BLaER1 (cell line): ENCODE results near the gene SYT8.
A peak's percentile ranks its signal among the peaks of the same experiment; 100 is the strongest.
"Not testable (repeated sequence)": the region's sequence is repeated elsewhere in the genome, so short reads cannot be mapped to it uniquely, and the experiment has no call there.

ENCODE experiments used
- H3K27ac ChIP-seq: shearing (Covaris generic); formaldehyde crosslinking; 2 replicates; pipeline ENCODE4 v1.8.1; 2022
- H3K27me3 ChIP-seq: shearing (Covaris generic); formaldehyde crosslinking; 2 replicates; pipeline ENCODE4 v1.8.1; 2022
- H3K36me3 ChIP-seq: shearing (Covaris generic); formaldehyde crosslinking; 2 replicates; pipeline ENCODE4 v1.8.1; 2022
- H3K4me1 ChIP-seq: shearing (Covaris generic); formaldehyde crosslinking; 2 replicates; pipeline ENCODE4 v1.8.1; 2022
- H3K4me2 ChIP-seq: shearing (Covaris generic); formaldehyde crosslinking; 2 replicates; pipeline ENCODE4 v1.8.1; 2022
- H3K4me3 ChIP-seq: shearing (Covaris generic); formaldehyde crosslinking; 2 replicates; pipeline ENCODE4 v1.8.1; 2022
- H3K9ac ChIP-seq: shearing (Covaris generic); formaldehyde crosslinking; 2 replicates; pipeline ENCODE4 v1.8.1; 2022
- H3K9me3 ChIP-seq: shearing (Covaris generic); formaldehyde crosslinking; 2 replicates; pipeline ENCODE4 v1.8.1; 2022
- H4K20me1 ChIP-seq: shearing (Covaris generic); formaldehyde crosslinking; 2 replicates; pipeline ENCODE4 v1.8.1; 2022
- Cebpa-rat ChIP-seq: shearing (Covaris generic); IDR thresholded peaks from 2 replicates; pipeline ENCODE4 v1.8.1; 2022

Gene SYT8

GRCh38 chr11:1883346-1884302 lies 48.8 kb downstream of the SYT8 start:
- H3K27ac ChIP-seq = peak overlapping the region; percentile 39; the same call in 1 of the 2 replicates

DNA sequence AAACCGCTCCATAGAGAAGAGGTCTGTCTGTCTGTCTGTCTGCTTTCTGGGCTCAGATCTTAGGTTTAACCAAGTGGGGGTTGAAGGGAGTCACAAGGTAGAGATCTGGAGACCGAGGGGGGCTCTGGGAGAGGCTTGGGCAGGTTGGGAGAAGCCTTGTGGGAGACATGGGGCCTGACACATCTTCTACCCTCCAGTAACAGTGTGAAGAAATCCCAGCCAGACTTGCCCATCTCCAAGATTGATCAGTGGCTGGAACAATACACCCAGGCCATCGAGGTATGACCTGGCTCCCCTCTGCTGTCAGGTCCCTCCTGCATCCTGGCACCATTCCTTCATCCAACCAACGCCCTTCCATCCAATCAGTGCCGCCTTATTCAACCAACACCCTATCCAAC lies 49.5 kb downstream of the SYT8 start:
- TF ChIP-seq Cebpa-rat = no peak
- H3K36me3 ChIP-seq = no peaks in the 10 kb centered on the region
- H3K27me3 ChIP-seq = no peaks in the 10 kb centered on the region
- H3K9me3 ChIP-seq = no peaks in the 10 kb centered on the region
- no peak overlapping the region for H3K9ac ChIP-seq
- H4K20me1 ChIP-seq = 0 out of 2 replicates have a peak, but pooled peaks cover 6% of the 10 kb centered on the region
- H3K27ac ChIP-seq = no peak overlapping the region
- H3K4me1 ChIP-seq = peaks cover 72% of the 10 kb centered on the region
- H3K4me2 ChIP-seq = 0 out of 2 replicates have a peak overlapping the region, but pooled peaks have one; percentile 94
- no peak overlapping the region for H3K4me3 ChIP-seq

More at GRCh38 chr11:1883346-1884302, 48.8 kb downstream of the SYT8 start:
- no peak for TF ChIP-seq Cebpa-rat
- H3K27me3 ChIP-seq = no peaks in the 10 kb centered on the region
- H3K9me3 ChIP-seq = no peaks in the 10 kb centered on the region
- peak overlapping the region; percentile 94 for H3K4me2 ChIP-seq
- H3K36me3 ChIP-seq = no peaks in the 10 kb centered on the region
- 0 out of 2 replicates have a peak, but pooled peaks cover 6% of the 10 kb centered on the region for H4K20me1 ChIP-seq
- H3K4me3 ChIP-seq = no peak overlapping the region
- peaks cover 70% of the 10 kb centered on the region for H3K4me1 ChIP-seq
- H3K9ac ChIP-seq = no peak overlapping the region

DNA sequence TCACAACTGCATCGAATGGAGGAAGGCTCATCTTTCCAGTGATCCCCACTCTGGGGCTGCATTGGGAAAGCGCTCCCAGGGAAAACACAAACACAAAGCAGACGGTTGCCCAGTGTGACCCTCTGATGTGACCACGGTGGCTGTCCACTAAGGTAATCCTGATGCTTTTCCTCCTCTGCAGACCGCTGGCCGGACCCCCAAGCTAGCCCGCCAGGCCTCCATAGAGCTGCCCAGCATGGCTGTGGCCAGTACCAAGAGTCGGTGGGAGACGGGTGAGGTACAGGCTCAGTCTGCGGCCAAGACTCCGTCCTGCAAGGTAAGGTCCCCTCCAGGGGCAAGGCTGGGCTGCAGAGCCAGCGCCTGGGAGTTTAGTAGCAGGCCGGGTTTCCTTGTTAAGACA lies 51.8 kb downstream of the SYT8 start:
- not testable (repeated sequence) for H3K4me3 ChIP-seq, H3K4me2 ChIP-seq, H3K9ac ChIP-seq, H4K20me1 ChIP-seq, H3K36me3 ChIP-seq, H3K27ac ChIP-seq, H3K9me3 ChIP-seq, H3K27me3 ChIP-seq
- H3K4me1 ChIP-seq = peaks cover 72% of the 10 kb centered on the region
